Measurements from ENCODE around the gene SLC24A3.

The SLC24A3 gene

GRCh38 chr20:19268426-19268825 is 56.0 kb downstream of the SLC24A3 start:
- H3K27me3 ChIP-seq (ENCODE audit: control insufficient read depth in 5 of 5, insufficient read depth in 4 of 5, low read length in 5 of 5), result no peaks in the 10 kb centered on the region
- H3K9me3 ChIP-seq (ENCODE audit: control insufficient read depth in 5 of 5, low read length in 5 of 5), result no peaks in the 10 kb centered on the region
- H3K4me1 ChIP-seq (ENCODE audit: control insufficient read depth in 5 of 5, insufficient read depth in 5 of 5, low read length in 5 of 5), result peaks cover 0 to 1% (median 0%) of the 10 kb centered on the region in 5 donors
- no peak overlapping the region for H3K9ac ChIP-seq (ENCODE audit: low read length in 5 of 5)
- H3K36me3 ChIP-seq (ENCODE audit: control insufficient read depth in 5 of 5, insufficient read depth in 5 of 5, low read length in 5 of 5), result no peaks in the 10 kb centered on the region
- no peak overlapping the region for H3K4me3 ChIP-seq (ENCODE audit: low read depth in 1 of 5, low read length in 5 of 5)
- H3K27ac ChIP-seq (ENCODE audit: low read depth, low read length), result no peak overlapping the region

DNA sequence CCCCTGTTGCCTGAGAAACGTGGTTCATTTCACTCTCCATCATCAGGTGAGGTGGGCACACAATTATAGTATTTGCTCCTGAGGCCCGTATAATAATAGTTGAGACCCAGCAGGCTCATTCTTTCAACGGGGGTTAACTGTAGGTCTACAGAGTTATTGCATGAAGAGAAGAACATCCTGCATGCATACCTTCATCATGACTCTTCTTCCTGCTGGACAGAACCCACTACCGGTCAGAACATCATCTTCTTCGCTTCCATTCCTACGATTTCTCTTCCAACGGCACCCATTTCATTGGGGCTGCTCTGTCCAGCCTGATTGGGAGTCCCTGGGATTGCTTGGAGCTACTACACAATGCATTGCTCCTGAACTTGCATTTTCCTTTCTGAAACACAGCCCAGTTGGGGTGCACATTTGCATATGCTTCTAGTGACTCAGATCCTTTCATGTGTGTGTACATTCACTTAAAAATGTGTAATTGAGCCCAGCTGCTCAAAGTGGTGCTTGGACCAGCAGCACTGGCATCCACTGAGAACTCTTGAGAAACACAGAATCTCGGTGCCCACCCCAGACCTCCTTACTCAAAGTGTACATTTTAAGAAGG is 57.4 kb downstream of the SLC24A3 start:
- no peak overlapping the region for H3K27ac ChIP-seq (ENCODE audit: low read depth, low read length)
- peaks cover 0 to 7% (median 6%) of the 10 kb centered on the region in 5 donors for H3K4me1 ChIP-seq (ENCODE audit: control insufficient read depth in 5 of 5, insufficient read depth in 5 of 5, low read length in 5 of 5)
- no peaks in the 10 kb centered on the region for H3K27me3 ChIP-seq (ENCODE audit: control insufficient read depth in 5 of 5, insufficient read depth in 4 of 5, low read length in 5 of 5)

DNA sequence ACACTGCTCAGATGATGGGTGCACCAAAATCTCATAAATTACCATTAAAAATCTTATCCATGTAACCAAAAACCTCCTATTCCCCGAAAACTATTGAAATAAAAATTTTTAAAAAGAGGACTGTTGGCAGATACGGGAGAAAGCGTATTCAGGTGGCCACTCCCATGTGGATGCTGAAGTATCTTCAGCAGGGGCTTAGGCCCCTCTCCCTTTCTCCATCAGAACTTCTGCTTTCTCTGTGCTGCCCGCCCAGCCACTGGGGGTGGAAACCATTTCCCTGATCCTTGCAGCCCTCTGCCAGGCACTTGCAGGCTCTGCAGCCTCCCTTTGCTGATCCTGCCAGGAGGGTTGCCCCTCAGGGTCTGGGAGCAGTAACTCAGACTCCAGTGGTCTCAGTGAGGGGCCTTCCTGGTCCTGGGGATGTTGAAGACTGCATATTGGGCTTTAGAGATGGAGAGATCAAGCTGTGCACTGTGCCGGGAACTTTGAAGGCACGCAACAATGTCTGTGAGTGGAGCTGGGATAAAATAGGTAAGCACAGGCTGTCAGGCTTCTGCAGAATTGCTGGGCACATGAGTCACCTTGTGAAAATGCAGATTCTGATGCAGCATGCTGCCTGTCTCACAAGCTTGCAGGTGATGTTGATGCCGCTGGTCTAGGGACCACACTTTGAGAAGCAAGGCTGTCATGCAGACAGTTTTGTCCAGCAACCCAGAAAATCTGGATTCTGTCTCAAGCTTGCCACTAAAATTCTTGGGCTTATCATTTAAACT is 59.6 kb downstream of the SLC24A3 start:
- H3K36me3 ChIP-seq (ENCODE audit: control insufficient read depth in 5 of 5, insufficient read depth in 5 of 5, low read length in 5 of 5), result no peaks in the 10 kb centered on the region
- H3K27ac ChIP-seq (ENCODE audit: low read depth, low read length), result no peak overlapping the region
- no peaks in the 10 kb centered on the region for H3K27me3 ChIP-seq (ENCODE audit: control insufficient read depth in 5 of 5, insufficient read depth in 4 of 5, low read length in 5 of 5)
- H3K9ac ChIP-seq (ENCODE audit: low read length in 5 of 5), result no peak overlapping the region
- H3K9me3 ChIP-seq (ENCODE audit: control insufficient read depth in 5 of 5, low read length in 5 of 5), result no peaks in the 10 kb centered on the region
- peaks cover 3 to 22% (median 22%) of the 10 kb centered on the region in 5 donors for H3K4me1 ChIP-seq (ENCODE audit: control insufficient read depth in 5 of 5, insufficient read depth in 5 of 5, low read length in 5 of 5)
- H3K4me3 ChIP-seq (ENCODE audit: low read depth in 1 of 5, low read length in 5 of 5), result no peak overlapping the region

More for the DNA sequence above, 57.4 kb downstream of the SLC24A3 start:
- H3K9ac ChIP-seq (ENCODE audit: low read length in 5 of 5), result no peak overlapping the region
- H3K4me3 ChIP-seq (ENCODE audit: low read depth in 1 of 5, low read length in 5 of 5), result no peak overlapping the region
- H3K36me3 ChIP-seq (ENCODE audit: control insufficient read depth in 5 of 5, insufficient read depth in 5 of 5, low read length in 5 of 5), result no peaks in the 10 kb centered on the region
- H3K9me3 ChIP-seq (ENCODE audit: control insufficient read depth in 5 of 5, low read length in 5 of 5), result no peaks in the 10 kb centered on the region

DNA sequence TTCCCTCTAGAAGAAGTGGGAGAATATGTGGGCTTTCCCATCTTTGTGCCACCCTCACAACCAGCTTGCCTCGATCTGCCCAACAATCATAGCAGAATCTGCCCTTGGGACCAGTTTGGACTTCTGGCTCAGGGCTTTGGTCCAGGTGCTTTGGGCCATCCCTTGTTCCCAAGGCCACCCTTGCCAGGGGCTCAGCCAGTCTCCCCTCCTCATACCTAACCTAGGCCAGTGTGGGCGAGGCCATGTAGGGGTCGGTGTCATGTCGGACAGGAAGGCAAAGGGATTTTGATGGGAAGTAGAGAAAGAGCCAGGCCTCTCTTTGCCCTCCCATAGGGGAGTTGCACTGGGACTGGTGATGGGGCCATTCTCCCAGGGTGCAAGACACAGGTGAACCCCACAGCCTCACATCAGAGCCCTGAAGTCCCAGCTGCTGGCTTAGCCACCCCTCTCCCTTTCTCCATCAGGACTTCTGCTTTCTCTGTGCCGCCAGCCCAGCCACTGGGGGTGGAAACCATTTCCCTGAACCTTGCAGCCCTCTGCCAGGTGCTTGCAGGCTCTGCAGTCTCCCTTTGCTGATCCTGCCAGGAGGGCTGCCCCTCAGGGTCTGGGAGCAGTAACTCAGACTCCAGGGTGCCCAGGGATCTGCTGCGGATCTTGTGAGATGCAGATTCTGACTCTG is 60.7 kb downstream of the SLC24A3 start:
- Histone ChIP-seq H3K27me3 (ENCODE audit: control insufficient read depth in 5 of 5, insufficient read depth in 4 of 5, low read length in 5 of 5) (no peaks in the 10 kb centered on the region), H3K36me3 (ENCODE audit: control insufficient read depth in 5 of 5, insufficient read depth in 5 of 5, low read length in 5 of 5) (no peaks in the 10 kb centered on the region), H3K9me3 (ENCODE audit: control insufficient read depth in 5 of 5, low read length in 5 of 5) (no peaks in the 10 kb centered on the region), H3K4me3 (ENCODE audit: low read depth in 1 of 5, low read length in 5 of 5) (no peak overlapping the region), H3K9ac (ENCODE audit: low read length in 5 of 5) (no peak overlapping the region), H3K27ac (ENCODE audit: low read depth, low read length) (no peak overlapping the region), H3K4me1 (ENCODE audit: control insufficient read depth in 5 of 5, insufficient read depth in 5 of 5, low read length in 5 of 5) (peaks cover 3 to 25% (median 22%) of the 10 kb centered on the region in 5 donors)

DNA sequence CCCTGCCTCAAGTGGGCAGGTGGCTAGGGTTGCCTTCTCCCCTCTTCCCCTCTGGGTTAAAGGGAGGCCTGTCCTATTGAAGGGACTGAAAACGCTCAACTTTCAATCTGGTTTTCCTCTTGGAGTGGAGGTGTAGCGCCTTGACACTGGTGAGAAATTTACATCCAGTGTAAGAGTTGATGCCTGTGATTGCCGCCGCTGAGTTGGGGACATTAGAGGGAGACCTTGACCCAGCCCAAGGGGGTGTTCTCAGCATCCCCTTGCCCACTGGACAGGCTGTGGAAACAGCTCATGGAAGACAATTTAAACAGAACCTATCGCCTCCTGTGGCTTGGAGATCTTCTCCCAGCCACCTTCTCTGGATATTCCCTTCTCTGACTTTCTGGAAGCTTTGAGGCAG is 61.6 kb downstream of the SLC24A3 start:
- Histone ChIP-seq H3K36me3 (ENCODE audit: control insufficient read depth in 5 of 5, insufficient read depth in 5 of 5, low read length in 5 of 5) (no peaks in the 10 kb centered on the region), H3K9ac (ENCODE audit: low read length in 5 of 5) (no peak overlapping the region), H3K4me3 (ENCODE audit: low read depth in 1 of 5, low read length in 5 of 5) (no peak overlapping the region), H3K9me3 (ENCODE audit: control insufficient read depth in 5 of 5, low read length in 5 of 5) (no peaks in the 10 kb centered on the region), H3K27me3 (ENCODE audit: control insufficient read depth in 5 of 5, insufficient read depth in 4 of 5, low read length in 5 of 5) (no peaks in the 10 kb centered on the region), H3K4me1 (ENCODE audit: control insufficient read depth in 5 of 5, insufficient read depth in 5 of 5, low read length in 5 of 5) (peaks cover 3 to 25% (median 22%) of the 10 kb centered on the region in 5 donors), H3K27ac (ENCODE audit: low read depth, low read length) (no peak overlapping the region)

DNA sequence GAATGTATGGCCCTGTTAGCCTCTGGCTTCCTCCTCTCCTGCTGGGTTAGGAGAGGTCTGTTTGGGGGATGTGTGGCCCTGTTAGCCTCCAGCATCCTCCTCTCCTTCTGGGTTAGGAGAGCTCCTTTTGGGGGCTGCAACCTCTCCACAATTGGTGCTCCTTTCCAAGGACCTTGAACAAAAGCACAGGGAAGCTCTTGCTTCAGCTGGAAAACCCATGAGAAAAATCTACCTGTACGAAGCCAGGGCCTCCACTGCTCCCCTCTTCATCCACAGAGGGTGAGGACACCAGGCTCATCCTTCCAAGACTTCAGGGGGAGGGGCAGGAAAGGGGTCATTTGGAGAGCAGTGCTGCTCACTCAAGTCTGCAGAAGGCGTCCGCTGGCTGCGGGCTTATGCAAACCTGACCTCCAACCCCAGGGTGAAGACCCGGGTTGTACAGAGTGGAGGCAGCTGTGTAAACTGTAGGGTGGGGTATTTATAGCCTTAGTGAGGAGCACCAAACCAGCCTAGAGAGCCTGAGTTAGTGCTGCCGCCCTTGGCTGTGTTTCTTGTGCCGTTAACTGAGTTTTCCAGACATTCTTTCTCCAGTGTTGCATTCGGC is 62.1 kb downstream of the SLC24A3 start:
- no peak overlapping the region for H3K4me3 ChIP-seq (ENCODE audit: low read depth in 1 of 5, low read length in 5 of 5)
- H3K36me3 ChIP-seq (ENCODE audit: control insufficient read depth in 5 of 5, insufficient read depth in 5 of 5, low read length in 5 of 5), result no peaks in the 10 kb centered on the region
- H3K9me3 ChIP-seq (ENCODE audit: control insufficient read depth in 5 of 5, low read length in 5 of 5), result no peaks in the 10 kb centered on the region
- H3K27me3 ChIP-seq (ENCODE audit: control insufficient read depth in 5 of 5, insufficient read depth in 4 of 5, low read length in 5 of 5), result no peaks in the 10 kb centered on the region
- no peak overlapping the region for H3K27ac ChIP-seq (ENCODE audit: low read depth, low read length)
- no peak overlapping the region for H3K9ac ChIP-seq (ENCODE audit: low read length in 5 of 5)
- peaks cover 3 to 25% (median 22%) of the 10 kb centered on the region in 5 donors for H3K4me1 ChIP-seq (ENCODE audit: control insufficient read depth in 5 of 5, insufficient read depth in 5 of 5, low read length in 5 of 5)

GRCh38 chr20:19275038-19275629 is 62.7 kb downstream of the SLC24A3 start:
- H3K9me3 ChIP-seq (ENCODE audit: control insufficient read depth in 5 of 5, low read length in 5 of 5), result no peaks in the 10 kb centered on the region
- no peaks in the 10 kb centered on the region for H3K27me3 ChIP-seq (ENCODE audit: control insufficient read depth in 5 of 5, insufficient read depth in 4 of 5, low read length in 5 of 5)
- H3K9ac ChIP-seq (ENCODE audit: low read length in 5 of 5), result no peak overlapping the region
- no peaks in the 10 kb centered on the region for H3K36me3 ChIP-seq (ENCODE audit: control insufficient read depth in 5 of 5, insufficient read depth in 5 of 5, low read length in 5 of 5)
- H3K27ac ChIP-seq (ENCODE audit: low read depth, low read length), result peak overlapping the region; percentile 19
- H3K4me1 ChIP-seq (ENCODE audit: control insufficient read depth in 5 of 5, insufficient read depth in 5 of 5, low read length in 5 of 5), result peaks cover 3 to 25% (median 22%) of the 10 kb centered on the region in 5 donors
- H3K4me3 ChIP-seq (ENCODE audit: low read depth in 1 of 5, low read length in 5 of 5), result peak overlapping the region in 4 of 5 donors; percentile 5 to 36 (median 32)

GRCh38 chr20:19275630-19276071 is 63.2 kb downstream of the SLC24A3 start:
- H3K27ac ChIP-seq (ENCODE audit: low read depth, low read length), result peak overlapping the region; percentile 19
- peak overlapping the region in 4 of 5 donors; percentile 5 to 36 (median 32) for H3K4me3 ChIP-seq (ENCODE audit: low read depth in 1 of 5, low read length in 5 of 5)
- no peak overlapping the region for H3K9ac ChIP-seq (ENCODE audit: low read length in 5 of 5)
- no peaks in the 10 kb centered on the region for H3K27me3 ChIP-seq (ENCODE audit: control insufficient read depth in 5 of 5, insufficient read depth in 4 of 5, low read length in 5 of 5)
- no peaks in the 10 kb centered on the region for H3K9me3 ChIP-seq (ENCODE audit: control insufficient read depth in 5 of 5, low read length in 5 of 5)
- H3K4me1 ChIP-seq (ENCODE audit: control insufficient read depth in 5 of 5, insufficient read depth in 5 of 5, low read length in 5 of 5), result peaks cover 3 to 25% (median 22%) of the 10 kb centered on the region in 5 donors
- H3K36me3 ChIP-seq (ENCODE audit: control insufficient read depth in 5 of 5, insufficient read depth in 5 of 5, low read length in 5 of 5), result no peaks in the 10 kb centered on the region

DNA sequence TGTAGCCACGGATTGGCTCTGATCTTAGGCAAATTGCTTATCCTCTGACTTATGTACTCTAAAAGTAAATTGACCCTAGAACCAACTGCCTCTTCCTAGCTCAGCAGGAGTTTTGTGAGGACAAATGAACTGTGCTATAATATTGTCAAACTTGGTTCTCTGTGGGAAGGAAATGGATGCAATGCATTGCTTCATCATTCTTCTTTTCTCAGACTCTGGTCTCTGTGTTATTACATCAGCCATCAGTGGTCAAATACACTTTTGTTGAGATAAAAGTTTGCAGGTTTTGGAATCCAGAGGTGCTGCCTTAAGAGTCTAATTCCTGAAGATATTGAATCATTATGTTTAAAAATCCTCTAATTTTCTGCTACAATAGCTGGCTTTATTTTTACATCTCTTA is 64.9 kb downstream of the SLC24A3 start:
- H3K4me1 ChIP-seq (ENCODE audit: control insufficient read depth in 5 of 5, insufficient read depth in 5 of 5, low read length in 5 of 5), result peaks cover 3 to 25% (median 22%) of the 10 kb centered on the region in 5 donors
- H3K27ac ChIP-seq (ENCODE audit: low read depth, low read length), result no peak overlapping the region
- H3K9ac ChIP-seq (ENCODE audit: low read length in 5 of 5), result no peak overlapping the region
- H3K9me3 ChIP-seq (ENCODE audit: control insufficient read depth in 5 of 5, low read length in 5 of 5), result no peaks in the 10 kb centered on the region
- no peaks in the 10 kb centered on the region for H3K36me3 ChIP-seq (ENCODE audit: control insufficient read depth in 5 of 5, insufficient read depth in 5 of 5, low read length in 5 of 5)
- no peaks in the 10 kb centered on the region for H3K27me3 ChIP-seq (ENCODE audit: control insufficient read depth in 5 of 5, insufficient read depth in 4 of 5, low read length in 5 of 5)
- no peak overlapping the region for H3K4me3 ChIP-seq (ENCODE audit: low read depth in 1 of 5, low read length in 5 of 5)
